ENCODE data around the gene POLR2M.

POLR2M gene

DNA sequence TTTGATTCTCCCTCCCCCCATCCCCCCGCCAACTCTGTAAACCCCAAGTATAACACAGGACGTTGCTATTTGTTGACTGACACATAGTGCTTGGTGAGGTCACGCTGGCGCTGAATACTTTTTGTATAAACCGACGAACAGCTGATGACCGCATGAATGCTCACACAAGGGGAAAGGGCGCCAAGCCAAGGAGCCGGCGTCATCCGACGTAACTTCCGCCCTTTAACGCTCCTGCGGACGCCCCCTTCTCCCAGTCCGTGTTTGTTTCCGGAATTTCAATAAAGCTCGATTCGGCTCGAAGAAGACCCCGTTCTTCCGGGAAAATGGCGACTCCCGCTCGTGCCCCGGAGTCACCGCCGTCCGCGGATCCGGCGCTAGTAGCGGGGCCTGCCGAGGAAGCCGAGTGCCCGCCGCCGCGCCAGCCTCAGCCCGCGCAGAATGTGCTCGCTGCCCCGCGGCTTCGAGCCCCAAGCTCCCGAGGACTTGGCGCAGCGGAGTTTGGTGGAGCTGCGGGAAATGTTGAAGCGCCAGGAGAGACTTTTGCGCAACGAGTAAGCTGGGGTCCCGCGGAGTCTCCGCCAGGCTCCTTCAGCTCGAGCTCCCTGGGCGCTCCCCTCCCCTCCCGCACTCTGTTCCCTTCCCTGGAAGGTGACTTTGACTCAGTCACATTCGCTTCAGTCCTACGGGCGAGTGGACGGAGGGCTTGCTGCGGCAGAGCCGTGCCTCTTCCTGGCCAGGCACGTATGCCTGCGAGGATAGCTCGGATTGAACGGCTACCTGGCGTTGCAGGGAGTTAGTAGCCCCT, at the start of gene POLR2M:
Gene POLR2M, plus strand, starts transcription at position 310 of the 805 bp plus-strand sequence. Its CDS starts 129 bp downstream, at position 439.
- DNase-seq: peak; percentile 84

DNA sequence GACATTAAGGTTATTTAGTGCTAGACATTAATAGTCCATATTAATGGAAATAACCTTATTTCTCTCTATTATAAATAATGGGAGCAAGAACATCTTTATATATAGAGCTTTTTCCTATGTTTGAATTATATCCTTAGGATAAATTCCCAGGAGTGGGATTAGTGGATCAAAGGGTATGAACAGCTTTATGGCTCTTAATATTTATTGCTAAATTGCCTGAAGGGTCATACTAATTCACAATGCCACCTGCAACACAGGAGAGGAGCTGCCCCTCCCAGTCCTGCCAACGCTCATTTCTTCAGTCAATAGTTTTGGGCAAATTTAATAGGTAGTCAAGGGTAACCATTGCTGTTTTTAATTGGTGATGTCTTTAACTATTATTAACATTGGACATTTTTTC, 48.9 kb upstream of the POLR2M start:
- DNase-seq: no peak

DNA sequence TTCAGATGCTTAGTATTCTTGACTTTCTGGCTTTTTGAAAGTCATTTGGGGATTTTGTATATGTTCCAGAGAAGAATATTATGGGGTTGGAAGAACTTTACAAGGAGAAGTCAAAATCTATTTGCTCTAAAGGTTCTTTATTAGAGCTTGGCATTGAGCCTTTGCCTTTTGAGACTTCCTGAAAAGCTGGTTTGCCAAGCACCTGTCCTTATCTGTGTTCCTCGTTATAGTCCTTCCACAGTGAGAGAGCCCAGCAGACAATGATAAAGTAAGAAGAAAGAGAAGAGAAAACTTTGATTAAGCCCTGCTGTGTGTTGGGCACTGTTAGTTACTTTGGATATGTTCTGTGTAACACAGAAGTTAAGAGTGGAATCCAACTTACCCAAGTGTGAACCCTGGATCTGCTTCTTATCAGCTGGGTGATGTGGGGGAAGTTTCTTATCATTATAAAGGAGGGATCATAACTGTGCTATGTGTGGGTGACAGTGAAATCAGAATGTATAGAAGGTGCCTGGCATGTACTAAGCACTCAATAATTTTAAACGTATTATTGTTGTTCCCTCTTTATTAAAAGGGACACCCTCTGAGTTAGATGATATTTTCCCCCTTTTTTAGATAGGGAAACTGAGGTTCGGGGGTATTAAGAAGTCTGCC, 44.3 kb upstream of the POLR2M start:
- no peak for DNase-seq

DNA sequence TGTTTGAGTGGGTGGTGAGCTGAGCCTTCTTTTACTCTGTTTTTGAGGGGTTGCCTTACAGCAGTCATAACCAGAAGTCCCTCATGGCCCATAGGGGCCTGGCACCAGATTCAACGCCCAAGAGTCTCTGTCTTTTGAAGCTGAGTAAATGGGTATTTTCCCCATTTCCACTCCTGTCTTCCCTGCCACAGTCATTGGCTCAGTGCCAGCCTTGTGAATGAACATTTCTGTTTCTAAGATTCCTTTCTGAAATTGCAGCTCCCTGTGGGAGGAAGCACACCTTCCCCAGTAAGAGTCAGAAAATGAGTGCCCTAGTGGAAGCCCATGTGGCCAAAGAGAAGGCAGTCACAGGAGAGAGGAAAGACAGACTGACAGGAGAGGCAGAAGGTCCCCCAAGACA, 43.7 kb upstream of the POLR2M start:
- DNase-seq: no peak

DNA sequence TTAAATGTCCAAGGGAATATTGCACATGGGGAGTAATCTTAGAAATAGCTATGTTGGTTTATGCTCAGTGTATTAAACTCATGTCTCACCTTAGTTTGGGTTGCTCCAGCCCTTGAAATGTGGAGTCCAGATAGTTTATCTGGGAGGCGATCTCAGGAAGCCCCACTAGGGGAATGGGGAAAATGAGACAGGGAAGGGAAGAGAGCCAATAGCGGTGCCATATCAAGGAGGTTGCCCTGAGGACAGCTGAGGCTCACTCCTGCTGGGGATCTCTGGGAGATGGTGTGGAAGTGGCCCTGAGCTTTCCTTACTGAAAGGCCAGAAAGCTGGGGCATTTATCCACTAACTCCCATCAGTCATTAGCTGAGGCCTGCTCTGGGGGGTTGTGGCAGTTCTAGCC, 43.3 kb upstream of the POLR2M start:
- DNase-seq: no peak

DNA sequence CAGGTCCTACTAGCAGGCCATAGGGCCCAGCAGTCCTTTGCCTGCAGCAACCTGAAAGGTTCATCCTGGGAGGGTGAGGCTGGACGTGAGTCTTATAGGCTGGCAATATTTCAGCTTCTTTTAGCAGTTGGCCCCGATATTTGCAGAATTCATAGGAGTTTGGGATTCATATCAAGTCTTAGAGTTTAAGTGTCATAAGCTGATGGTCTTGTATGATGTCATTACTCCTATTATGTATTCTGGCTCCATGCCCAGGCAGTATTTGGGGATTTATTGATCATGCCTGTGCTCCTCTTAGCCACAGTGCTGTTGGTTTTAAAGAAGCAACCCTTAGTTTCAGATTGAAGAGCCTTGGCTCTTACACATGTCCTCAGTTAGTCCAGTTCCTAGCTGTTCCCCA, 41.3 kb upstream of the POLR2M start:
- DNase-seq: no peak

DNA sequence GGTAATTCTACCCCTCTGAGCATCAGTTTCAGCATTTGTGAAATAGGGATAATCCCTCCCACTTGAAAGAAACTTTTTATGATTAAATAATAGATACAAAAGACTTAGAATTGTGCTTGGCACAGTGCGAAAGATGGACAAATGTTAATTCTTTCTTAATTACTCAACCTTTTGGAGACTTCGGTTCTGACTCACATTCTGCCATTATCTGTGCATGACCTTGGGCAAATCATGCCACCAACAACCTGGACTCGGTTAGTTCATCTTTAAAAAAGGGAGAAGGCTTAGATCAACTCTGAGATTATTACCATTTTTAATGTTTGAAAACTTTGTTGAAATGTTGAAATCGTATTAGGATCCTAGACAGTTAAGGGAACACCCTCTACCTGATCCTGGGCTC, 40.6 kb upstream of the POLR2M start:
- no peak for DNase-seq

DNA sequence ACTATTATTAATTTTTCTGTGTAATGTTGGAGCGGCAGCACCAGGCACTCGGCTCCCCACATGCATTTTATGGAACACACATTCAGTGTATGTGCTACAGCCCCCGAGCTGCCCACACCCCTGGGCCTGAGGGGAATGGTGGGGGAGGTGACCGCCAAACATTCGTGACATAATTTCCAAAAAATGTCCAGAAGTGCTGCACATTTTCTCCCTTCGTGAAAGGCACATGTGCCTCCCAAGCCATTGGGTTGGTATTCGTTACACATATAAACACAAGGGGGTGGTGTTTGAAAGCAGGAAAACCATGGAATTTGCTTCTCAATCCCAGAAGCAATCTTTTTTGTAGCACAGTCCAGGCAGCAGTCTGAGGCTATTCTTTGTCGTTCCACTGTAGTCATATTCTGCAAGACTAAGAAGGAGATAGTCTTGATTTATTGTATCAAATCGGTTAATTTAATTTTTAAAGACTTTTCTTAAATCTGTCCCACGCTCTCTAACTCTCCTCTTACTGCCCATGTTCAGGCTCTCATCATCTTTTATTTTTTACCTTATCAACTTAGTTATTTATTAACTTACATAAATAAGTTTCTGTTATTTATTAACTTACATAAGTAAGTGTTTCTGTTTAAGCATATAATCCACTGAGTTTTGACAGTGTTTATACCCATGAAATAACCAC, 39.2 kb upstream of the POLR2M start:
- DNase-seq: no peak

DNA sequence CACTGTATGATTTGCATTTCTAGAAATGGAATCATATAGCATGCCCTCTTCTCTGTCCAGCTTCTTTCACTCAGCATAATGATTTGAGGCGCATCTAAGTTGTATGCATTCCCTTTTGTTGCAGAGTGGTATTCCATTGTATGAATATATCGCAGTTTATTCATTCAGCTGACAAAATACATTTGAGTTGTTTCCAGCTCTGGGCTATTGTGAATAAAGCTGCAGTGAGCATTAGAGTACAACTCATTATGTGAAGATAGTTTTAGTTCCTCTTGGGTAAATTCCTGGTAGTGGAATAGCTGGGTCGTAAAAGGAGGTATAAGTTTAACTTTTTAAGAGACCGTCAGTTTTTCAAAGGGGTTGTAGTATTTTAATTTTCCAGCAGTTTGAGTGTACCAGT, 38.5 kb upstream of the POLR2M start:
- no peak for DNase-seq

DNA sequence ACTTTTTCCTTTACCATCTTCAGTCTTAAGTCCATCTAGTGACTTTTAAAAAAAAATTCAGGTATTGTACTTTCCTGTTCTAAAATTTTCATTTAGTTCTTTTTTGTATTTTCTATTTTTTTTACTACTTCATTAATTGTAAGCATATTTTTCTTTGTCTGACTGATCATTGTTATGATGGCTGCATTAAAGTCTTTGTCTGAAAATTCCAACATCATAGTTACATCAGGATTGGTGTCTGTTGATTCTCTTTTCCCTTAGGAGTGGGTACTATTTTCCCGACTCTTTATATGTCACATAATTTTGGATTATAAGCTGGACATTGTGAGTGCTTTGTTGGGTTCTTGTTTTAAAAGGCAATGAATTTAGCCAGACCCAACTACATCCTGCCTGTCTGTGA, 34.9 kb upstream of the POLR2M start:
- DNase-seq: no peak

DNA sequence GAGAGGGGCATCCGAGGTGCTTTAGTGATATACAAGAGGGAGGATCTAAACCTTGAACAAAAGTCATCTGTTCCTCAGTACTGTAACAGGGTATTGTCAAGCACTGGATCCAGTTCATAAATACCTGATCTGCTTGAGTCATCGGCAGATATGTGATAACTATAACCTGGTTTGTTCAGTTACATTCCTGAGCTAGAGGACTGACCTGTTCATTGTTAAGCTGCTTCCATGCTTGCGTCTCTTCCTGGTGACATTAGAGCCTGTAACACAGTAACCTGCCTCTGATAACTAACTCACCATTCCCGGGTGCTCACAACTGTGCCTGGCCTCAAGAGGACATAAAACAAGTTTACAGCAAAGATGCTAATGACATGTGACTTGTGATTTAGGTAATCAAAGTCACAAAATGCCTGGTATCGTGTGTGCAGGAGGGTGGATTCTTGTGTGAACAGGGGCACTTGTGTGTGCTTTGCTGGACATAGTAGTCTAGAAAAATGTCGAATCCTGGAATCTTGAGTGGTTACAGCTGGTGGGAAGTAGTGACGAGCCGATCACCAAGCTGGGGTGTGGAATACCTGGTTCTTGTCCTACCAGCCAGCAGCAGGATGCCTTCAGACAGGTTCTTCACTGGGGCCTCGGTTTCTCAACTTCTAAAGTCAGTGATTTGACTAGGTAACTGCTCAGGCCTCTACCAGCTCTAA, 30.9 kb upstream of the POLR2M start:
- DNase-seq: no peak

DNA sequence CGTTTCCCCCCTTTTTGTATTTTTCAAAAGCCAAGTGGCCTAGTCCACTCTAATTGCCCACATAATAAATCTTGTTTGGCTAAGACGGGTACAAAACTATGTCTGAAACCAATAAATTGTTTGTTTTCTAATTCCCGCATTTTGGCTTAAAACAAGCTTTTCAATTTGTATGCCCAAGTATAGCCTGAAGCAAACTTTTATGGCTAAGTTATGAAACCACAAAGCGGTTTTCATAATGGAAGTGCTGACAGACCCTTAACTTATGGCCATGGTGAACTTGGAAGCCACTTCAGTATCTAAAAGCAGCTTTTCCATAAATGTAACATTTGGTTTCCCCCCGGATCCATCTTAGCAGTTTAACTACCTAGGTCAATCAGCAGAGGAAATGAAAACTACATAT, 29.9 kb upstream of the POLR2M start:
- DNase-seq: no peak

DNA sequence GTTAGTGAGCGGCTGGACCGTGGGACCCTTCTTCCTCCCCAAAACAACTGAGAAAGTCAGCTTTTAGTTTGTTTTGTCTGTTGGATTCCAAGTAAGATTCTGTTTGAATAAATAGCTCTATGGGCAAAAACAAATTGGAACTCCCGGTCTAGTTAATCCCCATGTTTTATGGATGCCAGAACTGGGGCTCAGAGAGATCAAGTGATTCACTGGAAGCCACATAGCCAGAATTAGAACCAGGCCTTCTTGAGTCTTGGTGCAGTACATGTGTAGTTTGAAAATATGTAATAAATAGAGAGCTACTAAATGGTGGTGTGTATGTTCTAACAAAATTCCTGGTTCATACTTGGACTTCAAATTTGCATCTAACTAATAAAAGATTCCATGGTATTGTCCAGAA, 29.3 kb upstream of the POLR2M start:
- no peak for DNase-seq

DNA sequence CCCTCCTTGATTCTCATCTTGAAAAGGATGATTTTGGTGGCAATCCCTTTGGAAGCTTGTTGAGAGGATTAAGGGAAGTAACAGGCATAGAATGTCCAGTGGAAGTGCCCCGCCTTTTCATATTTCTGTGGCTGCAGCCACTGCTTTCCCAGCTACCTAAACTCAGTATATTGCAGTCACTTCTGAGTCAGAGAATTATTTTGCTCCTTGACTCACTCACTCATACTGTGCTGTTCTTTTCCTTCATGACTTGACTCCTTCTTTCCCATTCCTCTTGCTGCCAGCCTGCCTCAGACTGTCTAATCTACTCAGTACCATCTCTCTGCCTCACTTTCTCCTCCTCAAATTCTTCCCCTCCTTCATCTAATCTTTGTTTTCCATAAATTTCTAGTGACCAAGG, 26.5 kb upstream of the POLR2M start:
- no peak for DNase-seq

DNA sequence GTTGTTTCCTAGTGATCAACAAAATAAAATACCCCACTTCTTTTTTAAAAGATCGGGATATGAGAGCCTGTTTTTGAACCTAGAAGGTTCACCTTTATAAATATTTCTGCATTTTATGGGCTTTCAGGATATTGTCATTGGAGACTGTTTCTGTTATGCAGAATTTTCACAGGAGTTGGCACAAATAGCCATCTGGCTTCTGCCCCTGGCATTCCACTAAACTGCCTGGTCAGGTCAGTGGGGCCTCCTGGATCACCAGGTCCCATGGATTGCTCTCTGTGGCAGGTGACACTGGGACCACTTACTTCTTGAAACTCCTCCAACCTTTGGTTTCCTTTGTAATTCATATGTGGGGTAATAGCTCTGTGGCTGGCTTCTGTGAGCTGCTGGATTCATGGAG, 25.5 kb upstream of the POLR2M start:
- no peak for DNase-seq

DNA sequence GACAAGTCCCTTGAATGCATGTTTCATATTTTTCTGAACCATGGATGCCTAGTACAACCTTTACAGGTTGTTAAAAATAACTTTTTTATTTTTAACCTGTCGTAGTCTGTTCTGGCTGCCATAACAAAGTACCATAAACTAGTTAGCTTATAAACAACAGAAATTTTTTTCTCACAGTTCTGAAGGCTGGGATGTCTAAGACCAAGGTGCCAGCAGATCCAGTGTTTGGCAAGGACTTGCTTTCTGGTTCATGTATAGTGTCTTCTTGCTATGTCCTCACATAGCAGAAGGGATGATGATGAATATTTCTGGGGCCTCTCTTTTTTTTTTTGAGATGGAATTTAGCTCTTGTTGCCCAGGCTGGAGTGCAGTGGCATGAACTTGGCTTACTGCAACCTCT, 23.0 kb upstream of the POLR2M start:
- no peak for DNase-seq

DNA sequence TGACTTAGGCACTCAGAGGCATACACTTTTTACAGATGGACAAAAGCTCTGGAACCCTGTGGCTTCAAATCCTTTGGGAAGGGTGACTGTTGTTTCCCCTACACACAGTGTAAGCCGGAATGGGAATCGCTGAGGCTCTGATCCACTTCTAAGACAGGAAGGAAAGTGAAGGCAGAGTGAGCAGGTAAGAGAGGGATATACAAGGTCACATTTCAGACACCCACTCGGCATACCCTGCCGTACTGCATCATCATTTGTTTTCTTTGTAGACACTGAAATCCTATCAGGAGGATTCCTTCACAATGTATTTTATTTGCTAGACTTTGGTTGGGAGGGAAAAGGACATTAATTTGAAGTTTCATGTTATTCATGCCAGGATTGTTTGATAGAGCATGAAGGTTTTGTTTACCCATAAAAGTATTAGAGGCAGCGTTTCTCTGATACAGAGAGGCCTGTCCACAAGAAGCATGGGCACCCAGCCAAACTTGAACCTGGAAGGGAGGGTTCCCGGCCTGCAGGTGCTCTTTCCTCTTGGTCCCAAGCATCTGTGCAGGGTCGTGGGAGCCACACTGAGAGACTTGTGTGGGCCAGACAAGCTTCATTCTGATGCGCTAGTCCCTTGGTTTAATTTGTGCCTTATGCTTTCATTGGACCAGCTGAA, 21.9 kb upstream of the POLR2M start:
- DNase-seq: no peak

DNA sequence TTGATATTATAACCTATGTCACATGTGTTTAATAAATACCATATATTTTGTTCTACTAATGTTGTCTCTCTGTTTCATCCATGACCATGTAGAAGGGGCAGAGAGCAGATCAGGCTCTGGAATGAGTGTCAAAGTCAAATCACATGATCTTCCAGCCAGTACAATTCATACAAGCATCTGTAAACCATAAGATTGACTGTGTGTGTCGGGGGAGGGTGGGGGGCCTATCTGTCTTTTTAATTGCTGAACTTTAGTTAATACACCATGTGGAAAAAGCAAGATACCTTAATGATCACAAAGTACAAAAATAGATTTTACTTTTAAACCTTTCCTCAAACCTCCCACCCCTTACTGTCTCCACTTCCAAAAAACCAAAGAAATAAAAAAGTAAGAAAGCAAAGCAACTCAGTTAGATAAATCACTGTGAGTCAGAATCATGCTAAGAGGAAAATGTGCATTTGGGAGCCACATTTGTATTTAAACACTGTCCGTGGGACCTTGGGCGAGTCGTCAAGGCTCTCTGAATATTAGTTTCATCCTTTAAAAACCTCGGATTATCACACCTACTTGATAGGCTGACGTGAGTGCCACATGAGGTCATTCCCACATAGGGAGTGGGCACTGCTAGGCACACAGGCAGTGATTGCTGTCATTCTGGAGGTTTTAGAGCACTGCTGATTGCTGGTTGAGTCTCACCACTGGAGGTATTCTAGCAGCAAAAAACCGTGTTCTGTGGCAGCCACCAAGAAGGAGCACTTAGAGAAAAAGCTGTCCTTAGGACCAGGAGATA, 21.0 kb upstream of the POLR2M start:
- DNase-seq: no peak

DNA sequence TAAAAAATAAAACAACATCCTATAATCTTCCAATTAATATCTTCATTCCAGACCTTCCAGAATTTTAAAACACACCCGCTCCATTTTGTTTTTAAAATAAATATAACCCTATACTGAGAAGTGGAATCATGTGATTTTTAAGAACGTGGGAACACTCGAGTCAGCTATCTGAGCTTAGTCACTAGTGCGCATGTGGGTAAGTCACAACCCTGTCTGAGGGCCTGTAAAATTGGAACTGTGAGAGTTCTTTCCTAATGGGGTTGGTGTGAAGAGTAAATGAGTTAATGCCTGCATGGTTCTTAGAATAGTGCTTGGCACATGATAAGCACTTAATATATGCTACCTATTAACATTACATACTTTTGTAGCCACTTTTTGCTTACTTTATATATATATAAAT, 19.9 kb upstream of the POLR2M start:
- no peak for DNase-seq

DNA sequence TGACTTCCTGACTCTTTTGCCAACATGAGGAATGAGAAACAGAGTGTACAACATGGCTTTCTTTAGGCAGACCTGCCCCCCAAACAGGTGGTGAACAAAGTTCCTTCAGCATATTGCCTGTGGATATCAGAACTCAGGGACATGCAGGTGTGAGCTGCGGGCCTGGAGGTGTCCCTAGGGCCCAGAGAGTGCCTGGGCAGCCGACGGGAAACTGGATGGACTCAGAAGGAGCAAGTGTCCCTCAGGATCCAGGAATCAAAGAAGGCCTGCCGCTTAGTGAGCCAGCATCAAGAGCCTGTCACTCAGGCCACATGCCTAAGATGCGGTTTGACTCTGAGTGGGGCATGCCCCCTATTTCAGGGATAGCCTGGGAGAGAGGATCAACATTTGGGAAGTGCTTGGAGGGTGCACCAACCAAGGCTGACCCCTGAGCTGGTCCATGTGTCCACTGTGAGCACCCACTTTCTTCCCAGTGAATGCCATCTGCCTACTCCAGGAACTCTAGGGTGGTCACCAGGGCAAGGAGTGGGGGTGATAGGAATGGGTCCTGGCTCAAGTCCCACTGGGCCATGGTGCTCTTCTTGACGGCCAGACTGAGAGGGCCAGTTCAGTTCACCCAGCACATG, 16.1 kb upstream of the POLR2M start:
- DNase-seq: no peak

DNA sequence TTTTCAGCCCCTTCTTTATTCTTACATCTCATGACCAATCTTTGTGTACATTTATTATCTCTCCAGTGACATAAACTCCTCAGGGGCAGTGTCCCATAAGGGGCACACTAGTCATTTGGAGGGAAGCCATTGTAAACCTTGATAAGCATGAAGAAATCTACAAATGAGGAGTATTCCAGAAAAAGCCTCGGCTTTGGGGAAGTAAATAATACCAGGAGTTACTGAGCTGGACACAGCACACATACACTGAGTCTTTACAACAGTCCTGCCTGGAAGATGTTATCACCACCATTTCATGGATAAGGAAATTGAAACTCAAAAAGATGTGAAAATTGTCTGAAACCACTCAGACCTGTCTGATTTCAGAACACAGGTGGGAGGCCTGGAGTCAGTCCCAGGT, 15.4 kb upstream of the POLR2M start:
- no peak for DNase-seq

DNA sequence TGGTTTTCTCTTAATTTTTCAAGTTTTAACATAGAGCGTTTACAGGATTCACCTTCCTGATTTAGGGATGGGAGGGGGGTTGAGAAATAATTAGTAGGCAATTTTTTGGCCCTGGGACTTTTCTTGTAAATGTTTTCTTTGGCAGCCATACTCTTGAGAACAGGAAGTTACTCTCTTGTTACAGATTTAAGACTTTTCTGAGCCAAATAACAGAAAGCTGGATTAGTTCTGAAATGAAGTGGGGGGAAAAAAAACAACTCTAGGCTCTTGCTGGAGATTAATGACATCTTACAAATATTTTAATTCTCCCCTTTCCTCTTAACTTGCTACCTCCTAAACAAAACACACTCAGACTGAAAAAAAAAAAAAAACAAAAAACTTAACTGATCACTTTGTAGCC, 13.8 kb upstream of the POLR2M start:
- no peak for DNase-seq
